ENCODE data around the gene CFAP119.
A peak's percentile ranks its signal among the peaks of the same experiment; 100 is the strongest.

The CFAP119 gene

GRCh38 chr16:30780549-30780948 lies 18.7 kb upstream of the CFAP119 start:
- no peak for DNase-seq

- no peak for DNase-seq
Measured at GRCh38 chr16:30780021-30780420, 18.2 kb upstream of the CFAP119 start.

- DNase-seq, result no peak
Measured at GRCh38 chr16:30779596-30779995, 17.7 kb upstream of the CFAP119 start.

- no peak for DNase-seq
Measured at GRCh38 chr16:30778549-30779244, 16.8 kb upstream of the CFAP119 start.

GRCh38 chr16:30777591-30778297 lies 15.9 kb upstream of the CFAP119 start:
- DNase-seq, result no peak

- DNase-seq, result peak; percentile 58
Measured at GRCh38 chr16:30775392-30776188, 13.7 kb upstream of the CFAP119 start.

GRCh38 chr16:30775131-30775391 lies 13.2 kb upstream of the CFAP119 start:
- no peak for DNase-seq

GRCh38 chr16:30774367-30775130 lies 12.7 kb upstream of the CFAP119 start:
- no peak for DNase-seq

- DNase-seq, result no peak
Measured at GRCh38 chr16:30773826-30774225, 12.0 kb upstream of the CFAP119 start.

- DNase-seq, result no peak
Measured at GRCh38 chr16:30771726-30772125, 9.9 kb upstream of the CFAP119 start.

GRCh38 chr16:30769379-30770089 lies 7.7 kb upstream of the CFAP119 start:
- DNase-seq, result no peak

GRCh38 chr16:30768583-30769181 lies 6.8 kb upstream of the CFAP119 start:
- DNase-seq, result no peak

GRCh38 chr16:30767767-30768465 lies 6.1 kb upstream of the CFAP119 start:
- DNase-seq, result no peak

GRCh38 chr16:30766933-30767284 lies 5.0 kb upstream of the CFAP119 start:
- DNase-seq, result no peak

- DNase-seq, result no peak
Measured at GRCh38 chr16:30766206-30766932, 4.5 kb upstream of the CFAP119 start.

- no peak for DNase-seq
Measured at GRCh38 chr16:30764816-30765465, 3.1 kb upstream of the CFAP119 start.

- no peak for DNase-seq
Measured at GRCh38 chr16:30764086-30764485, 2.2 kb upstream of the CFAP119 start.

- no peak for DNase-seq
Measured at GRCh38 chr16:30762991-30763725, 1.3 kb upstream of the CFAP119 start.

- DNase-seq, result no peak
Measured at GRCh38 chr16:30761427-30761927, 385 bp downstream of the CFAP119 start.

All from NCI-H2029 treated with DMSO at 0.1 percent for 48 hours (cell line).